HG02588 (cell line): ENCODE measurements around the gene RFX8.

Experiments used
- ATAC-seq: cut with Tn5 transposase; IDR thresholded peaks from one replicate; pipeline ENCODE4 v1.9.1; 2021; ENCODE audit warnings: mild to moderate bottlenecking, moderate library complexity; ENCODE audit not compliant: unreplicated experiment

RFX8 gene

DNA sequence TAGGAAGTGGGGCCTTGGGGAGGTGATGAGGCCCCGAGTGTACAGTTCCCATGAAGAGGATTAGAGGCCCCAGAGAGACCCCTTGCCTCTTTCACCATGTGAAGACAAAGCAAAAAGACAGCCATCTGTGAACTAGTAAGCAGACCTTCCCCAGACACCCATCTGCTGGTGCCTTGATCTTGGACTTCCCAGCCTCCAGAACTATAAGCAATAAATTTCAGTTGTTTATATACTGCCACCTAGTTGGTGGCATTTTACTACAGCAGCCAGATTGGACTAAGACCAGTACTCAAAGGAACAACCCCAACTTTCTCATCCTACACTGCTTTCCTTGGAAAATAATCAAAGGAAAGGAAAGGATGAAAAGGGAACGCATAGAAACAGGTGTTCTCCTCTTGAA lies 59.7 kb downstream of the RFX8 start:
- ATAC-seq = no peak

DNA sequence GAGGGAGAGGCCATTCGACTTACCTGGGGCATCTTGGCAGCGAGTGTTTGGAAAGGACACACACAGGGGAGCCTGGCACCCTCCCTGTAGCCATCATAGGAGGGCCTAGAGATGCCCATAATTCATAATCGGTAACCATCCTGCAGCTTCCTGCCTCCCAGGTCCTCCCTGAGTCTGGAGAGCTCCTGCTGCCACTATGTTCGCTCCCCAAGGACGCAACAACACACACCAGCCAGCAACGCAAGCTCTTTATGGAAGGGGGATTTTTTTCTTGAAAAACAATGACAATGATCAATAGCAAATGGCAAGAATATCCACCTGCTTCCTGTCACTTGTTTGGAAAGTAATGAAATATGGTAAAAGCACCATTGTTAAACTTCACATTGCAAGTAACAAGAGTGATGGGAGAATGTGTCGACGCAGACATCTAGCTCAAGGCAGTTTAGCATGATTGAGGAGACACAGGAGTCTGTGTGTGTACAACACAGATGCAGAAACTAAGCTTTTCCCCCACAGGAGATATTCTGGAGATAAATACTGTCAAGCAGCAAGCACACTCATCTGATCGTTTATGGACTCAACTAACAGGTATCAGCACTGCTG lies 62.7 kb downstream of the RFX8 start:
- no peak for ATAC-seq

- no peak for ATAC-seq
Observed at GRCh38 chr2:101410746-101411145, 64.2 kb downstream of the RFX8 start.

DNA sequence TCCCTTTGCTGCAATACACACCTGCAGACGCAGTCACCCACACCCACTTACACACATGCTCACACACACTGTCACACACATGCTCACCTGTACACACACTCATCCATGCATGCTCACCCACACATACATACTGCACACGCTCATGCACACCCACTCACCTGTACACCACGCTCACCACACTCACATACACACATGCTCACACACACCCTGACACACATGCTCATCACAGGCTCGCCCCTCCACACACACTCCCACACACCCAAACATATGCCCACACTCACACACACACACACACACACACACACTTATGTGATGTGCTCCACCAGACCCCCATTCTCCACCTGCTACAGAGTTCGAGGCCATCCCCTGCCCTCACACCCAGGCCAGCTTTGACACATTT lies 64.8 kb downstream of the RFX8 start:
- ATAC-seq = no peak

- no peak for ATAC-seq
Observed at GRCh38 chr2:101409699-101410098, 65.2 kb downstream of the RFX8 start.

GRCh38 chr2:101408925-101409324 lies 66.0 kb downstream of the RFX8 start:
- ATAC-seq = no peak

DNA sequence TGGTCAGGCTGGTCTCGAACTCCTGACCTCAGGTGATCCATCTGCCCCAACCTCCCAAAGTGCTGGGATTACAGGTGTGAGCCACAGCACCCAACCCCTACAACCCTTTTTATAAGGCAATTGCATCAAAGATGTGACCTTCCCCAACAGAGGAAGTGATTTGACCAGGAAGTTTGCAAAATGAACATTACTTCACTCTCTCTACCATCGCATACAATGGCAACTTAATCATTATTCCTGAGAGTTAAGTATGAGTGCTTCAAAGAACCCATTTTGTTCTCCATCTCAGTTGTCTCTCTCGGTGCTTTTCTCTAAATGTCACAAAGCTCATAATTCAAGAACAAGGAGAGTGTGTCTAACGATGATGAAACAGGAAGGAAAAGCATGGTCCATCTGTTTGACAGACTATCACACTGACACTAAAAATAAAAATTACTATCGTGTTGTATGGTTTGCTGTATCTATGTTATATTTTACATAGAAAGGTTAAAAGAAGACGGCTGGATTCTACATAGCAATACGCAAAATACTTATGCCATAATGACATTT lies 69.5 kb downstream of the RFX8 start:
- ATAC-seq = no peak

DNA sequence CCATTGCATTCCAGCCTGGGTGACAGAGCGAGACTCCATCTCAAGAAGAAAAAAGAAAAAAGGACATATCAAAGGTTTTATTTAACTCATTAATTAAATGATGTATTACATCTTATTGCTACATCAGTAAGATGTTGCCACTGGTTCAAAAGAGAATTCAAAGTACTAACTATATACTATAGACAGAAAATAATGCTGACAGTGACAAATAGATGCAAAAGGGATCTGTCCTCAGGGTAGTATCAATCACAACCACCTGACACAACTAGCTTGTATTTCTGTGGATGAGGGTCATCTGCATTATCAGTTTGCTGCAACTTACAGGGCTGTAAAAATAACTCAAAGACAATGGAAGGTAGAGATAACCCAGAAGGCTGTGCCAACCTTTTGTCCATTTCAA lies 71.2 kb downstream of the RFX8 start:
- ATAC-seq = no peak

- ATAC-seq = no peak
Observed at GRCh38 chr2:101402630-101403029, 72.3 kb downstream of the RFX8 start.

GRCh38 chr2:101401906-101402305 lies 73.0 kb downstream of the RFX8 start:
- no peak for ATAC-seq

DNA sequence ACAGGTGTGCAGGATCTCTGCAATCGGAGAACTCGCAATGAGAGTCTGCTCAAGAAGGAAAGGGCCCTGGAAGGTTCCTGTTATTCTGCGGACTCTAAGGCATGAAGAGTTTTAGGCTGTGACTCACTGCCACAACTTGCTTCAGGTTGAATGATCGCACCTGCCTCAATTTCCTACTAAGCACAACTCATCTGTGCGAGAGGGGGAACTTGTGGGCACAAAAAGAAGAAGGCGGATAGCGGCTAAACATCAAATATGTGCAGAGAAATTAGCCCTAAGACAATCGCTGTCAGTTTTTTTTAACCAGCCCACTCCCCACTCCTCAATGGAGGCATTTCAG lies 73.6 kb downstream of the RFX8 start:
- no peak for ATAC-seq

DNA sequence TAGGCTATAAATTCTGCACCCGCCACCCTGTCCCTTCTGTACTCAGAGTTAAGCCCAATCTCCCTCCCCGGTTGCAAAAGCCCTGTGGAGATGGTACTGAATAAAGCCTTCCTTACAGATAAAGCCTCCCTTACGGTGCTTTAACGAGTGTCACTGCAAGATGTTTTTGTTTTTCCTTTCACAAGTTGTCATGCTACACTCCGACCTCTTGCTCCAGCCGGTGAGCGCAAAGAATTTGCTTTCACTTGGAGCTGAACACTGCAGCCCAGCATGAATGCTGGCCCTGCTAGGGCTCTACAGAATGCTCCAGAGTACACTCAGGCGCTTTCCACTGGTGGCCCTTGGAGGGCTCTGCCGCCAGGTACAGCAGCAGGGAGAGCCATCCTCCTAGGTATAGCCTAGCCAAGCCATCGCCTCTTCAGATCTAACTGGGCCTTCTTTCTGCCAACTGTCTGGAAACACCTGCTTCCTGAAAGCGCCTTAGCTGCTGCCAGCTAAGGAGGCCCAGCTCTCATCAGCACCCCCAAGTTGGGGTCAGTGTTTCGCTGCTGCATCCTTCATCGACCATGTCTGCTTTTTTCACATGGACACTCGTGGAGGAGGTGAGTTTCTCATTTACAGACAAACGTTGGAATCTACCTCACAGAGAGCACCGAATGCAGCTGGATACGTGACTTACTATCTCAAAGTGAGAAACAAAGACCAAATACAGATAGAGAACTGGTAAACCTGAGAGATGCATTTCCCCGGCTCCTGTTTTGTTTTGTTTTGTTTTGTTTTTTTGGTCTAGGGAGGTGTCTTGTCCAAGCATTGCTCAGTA lies 74.2 kb downstream of the RFX8 start:
- no peak for ATAC-seq

DNA sequence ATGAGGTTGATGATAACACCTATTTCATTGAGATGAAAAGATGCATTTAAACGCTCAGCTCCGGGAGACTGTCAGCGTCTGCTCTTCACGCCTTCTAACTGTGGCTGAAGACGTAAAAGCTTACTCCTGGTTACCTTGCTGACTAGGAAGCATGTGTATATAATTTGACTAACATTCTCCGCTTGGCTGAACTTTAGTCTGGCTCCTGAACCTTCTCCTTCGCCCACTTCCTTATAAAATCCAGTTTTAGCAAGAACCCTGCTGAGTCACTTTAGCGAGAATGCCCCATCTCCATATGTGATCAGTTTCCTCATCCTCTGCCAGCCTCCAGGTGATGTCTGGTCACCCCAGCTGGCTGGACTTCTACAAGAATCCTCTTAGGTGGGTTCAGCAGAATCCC lies 74.9 kb downstream of the RFX8 start:
- ATAC-seq = no peak

DNA sequence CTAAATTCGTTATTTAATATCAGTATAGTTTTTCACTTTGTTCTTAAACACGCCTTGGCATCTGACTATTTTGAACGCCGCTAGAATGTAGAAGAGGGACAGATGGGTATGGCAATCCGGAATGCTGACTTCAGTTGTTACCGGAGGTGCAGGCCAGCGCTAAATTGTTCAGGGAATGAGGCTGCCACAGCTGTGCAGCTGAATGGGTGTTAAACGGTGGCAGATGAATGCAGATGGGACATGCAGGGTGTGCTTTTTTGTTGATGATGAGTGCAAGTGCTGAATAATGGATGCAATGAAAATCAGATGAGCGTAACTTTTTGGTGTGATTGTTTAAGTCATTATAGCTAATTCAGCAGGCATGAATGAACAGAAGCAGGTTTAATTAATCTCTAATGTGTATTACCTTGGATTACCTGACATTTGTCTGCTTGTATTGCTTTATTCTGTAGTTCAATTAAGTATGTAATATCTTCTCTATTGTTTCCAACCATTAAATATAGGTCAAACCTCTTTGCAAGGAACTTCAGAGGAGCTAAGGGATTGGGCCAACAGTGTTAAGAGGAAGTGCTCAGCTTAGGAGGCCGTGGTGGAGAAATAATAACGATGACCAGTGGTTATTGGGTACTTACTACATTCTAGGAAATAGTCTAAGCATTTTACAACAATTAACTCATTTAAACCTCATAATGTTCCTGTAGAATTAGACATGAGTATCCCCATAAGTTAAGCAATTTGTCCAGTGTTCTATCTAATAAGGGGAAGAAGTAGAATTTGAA lies 75.7 kb downstream of the RFX8 start:
- no peak for ATAC-seq

DNA sequence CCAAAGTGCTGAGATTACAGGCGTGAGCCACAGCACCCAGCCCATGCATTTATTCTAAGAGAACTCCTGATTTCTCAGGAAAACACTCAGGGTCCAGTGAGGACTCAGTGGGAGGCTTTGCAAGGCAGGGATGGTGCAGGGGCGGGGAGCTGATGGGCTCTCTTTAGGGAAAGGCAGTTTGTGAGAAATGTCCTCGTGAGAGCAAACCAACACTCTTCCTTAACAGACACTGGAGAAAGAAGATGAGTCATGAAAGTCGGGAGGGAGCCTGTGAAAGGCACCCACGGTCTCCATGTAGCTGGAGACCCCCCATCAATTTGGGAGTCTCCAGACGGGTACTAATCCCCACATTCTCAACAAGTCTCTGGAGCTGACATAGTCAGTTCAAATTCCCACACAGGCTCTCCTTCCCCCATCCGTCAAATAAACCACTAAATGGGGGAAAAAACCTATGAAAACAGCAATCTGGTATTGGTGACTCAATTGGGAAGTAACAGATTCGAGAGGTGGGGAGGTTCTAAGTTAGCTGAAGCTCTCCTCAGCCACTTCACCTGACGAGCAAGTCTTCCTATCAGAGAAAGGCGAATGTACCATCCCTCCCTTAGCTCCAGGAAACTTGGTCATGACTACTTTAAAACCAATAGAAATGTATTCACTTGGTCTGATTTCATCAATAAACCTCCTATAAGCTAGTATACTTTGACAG lies 76.6 kb downstream of the RFX8 start:
- ATAC-seq = no peak

DNA sequence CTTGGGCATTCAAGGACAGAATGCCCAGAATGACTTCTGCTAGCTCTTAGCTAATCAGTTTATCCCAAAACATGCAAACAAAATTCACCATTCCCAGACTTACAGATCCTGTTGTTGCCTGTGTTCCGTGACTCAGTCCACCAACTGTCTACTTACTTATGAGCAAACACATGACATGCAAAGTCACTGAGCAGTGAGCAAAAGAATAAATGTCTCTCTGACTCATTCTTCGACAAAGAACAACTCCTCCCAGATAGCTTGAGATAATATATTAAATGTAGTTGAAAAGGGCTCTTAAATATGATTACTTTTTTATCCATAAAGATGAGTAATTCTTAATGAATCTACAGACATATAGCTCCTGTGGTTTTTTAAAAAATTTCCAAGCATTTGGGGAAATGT lies 78.6 kb downstream of the RFX8 start:
- ATAC-seq = no peak

- no peak for ATAC-seq
Observed at GRCh38 chr2:101395545-101396315, 79.2 kb downstream of the RFX8 start.

- ATAC-seq = no peak
Observed at GRCh38 chr2:101388232-101388631, 86.7 kb downstream of the RFX8 start.

DNA sequence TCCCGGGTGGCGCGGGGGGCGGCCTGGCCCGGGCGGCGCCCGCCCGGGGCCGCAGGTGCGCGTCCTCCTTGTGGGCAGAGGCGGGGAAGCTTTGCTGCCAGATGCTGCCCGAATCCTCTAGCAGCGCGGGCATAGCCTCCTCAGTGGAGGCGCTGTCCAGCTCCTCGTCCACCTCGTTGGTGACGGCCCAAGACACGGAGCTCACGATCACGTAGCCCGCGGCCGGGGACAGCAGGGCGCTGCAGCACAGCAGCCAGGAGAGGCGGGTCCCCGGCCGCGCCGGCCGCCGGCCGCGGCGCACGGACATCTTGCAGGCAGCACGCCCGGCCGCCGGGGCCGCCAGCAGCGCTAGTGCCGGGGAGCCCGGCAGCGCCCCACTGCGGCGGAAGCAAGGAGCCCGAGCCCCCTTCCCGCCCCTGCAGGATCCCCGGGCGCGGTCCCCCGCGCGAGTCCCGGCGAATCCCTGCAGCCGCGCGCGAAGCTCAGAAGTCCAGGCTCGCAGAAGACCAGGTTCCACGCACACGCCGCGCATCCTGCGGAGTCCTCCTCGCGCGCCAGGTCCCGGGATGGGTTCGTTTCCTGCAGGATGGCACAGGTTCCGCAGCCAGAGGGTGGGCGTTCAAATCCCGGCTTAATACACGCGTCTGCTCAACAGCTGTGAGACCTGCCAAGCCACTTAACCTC lies 87.6 kb downstream of the RFX8 start, which contains the start of gene CREG2:
TSS of gene CREG2 (minus strand) at position 353 of the 684 bp plus-strand sequence. CDS start at position 307, 46 bp downstream.
- no peak for ATAC-seq
